ENCODE results near the gene RYR1. TPM values are rescaled to one million over a fixed set of nuclear protein-coding genes. Genes with fewer than 3 reads are reported as not detected.
A peak's percentile ranks its signal among the peaks of the same experiment; 100 is the strongest.
"Not testable (repeated sequence)": the region's sequence is repeated elsewhere in the genome, so short reads cannot be mapped to it uniquely, and the experiment has no call there.

The RYR1 gene
- total RNA-seq, 1 donor from 2014 or later: 21.1 TPM

- not testable (repeated sequence) for DNase-seq
Measured at GRCh38 chr19:38427035-38427677, 6.3 kb upstream of the RYR1 start.

GRCh38 chr19:38429055-38429810, 4.3 kb upstream of the RYR1 start:
- no peak for DNase-seq

- DNase-seq: no peak
Measured at GRCh38 chr19:38429811-38430156, 3.7 kb upstream of the RYR1 start.

- no peak for DNase-seq
Measured at GRCh38 chr19:38430931-38431330, 2.6 kb upstream of the RYR1 start.

GRCh38 chr19:38434549-38435051, 1.1 kb downstream of the RYR1 start:
- peak; percentile 26 for DNase-seq

GRCh38 chr19:38437295-38437694, 3.8 kb downstream of the RYR1 start:
- DNase-seq: no peak

- DNase-seq: no peak
Measured at GRCh38 chr19:38437917-38438316, 4.4 kb downstream of the RYR1 start.

GRCh38 chr19:38440592-38440991, 7.1 kb downstream of the RYR1 start:
- DNase-seq: no peak

GRCh38 chr19:38441657-38442348, 8.3 kb downstream of the RYR1 start:
- DNase-seq: no peak

- no peak for DNase-seq
Measured at GRCh38 chr19:38442736-38443135, 9.2 kb downstream of the RYR1 start.

GRCh38 chr19:38443458-38443999, 10.0 kb downstream of the RYR1 start:
- no peak for DNase-seq

- no peak for DNase-seq
Measured at GRCh38 chr19:38444026-38444425, 10.5 kb downstream of the RYR1 start.

- no peak for DNase-seq
Measured at GRCh38 chr19:38445362-38445761, 11.9 kb downstream of the RYR1 start.

- no peak for DNase-seq
Measured at GRCh38 chr19:38448225-38448624, 14.7 kb downstream of the RYR1 start.

- no peak for DNase-seq
Measured at GRCh38 chr19:38449518-38449917, 16.0 kb downstream of the RYR1 start.

- no peak for DNase-seq
Measured at GRCh38 chr19:38451036-38451435, 17.5 kb downstream of the RYR1 start.

GRCh38 chr19:38451629-38452028, 18.1 kb downstream of the RYR1 start:
- DNase-seq: no peak

GRCh38 chr19:38452430-38453366, 19.2 kb downstream of the RYR1 start:
- DNase-seq: no peak

- no peak for DNase-seq
Measured at GRCh38 chr19:38453596-38453995, 20.1 kb downstream of the RYR1 start.

GRCh38 chr19:38455031-38455430, 21.5 kb downstream of the RYR1 start:
- no peak for DNase-seq

GRCh38 chr19:38457202-38457601, 23.7 kb downstream of the RYR1 start:
- DNase-seq: no peak

All from skin of body (tissue), 2 donors.